Activated CD4-positive, CD25-positive, alpha-beta regulatory T cell (primary cell): Measurements from ENCODE around the gene PIGQ.

Experiments used
- DNase-seq, 4 experiments: peaks; one replicate each; lab custom pipeline; 2025; lab: John Stamatoyannopoulos, UW

PIGQ gene

GRCh38 chr16:606656-607307 lies 37.0 kb downstream of the PIGQ start:
- no peak for DNase-seq

GRCh38 chr16:608019-608418 lies 38.3 kb downstream of the PIGQ start:
- DNase-seq, result peak in 1 of 4 experiments; percentile 30

GRCh38 chr16:609316-609715 lies 39.5 kb downstream of the PIGQ start:
- no peak for DNase-seq

- DNase-seq, result no peak
Observed at GRCh38 chr16:609984-610383, 40.2 kb downstream of the PIGQ start.

GRCh38 chr16:610513-611381 lies 41.0 kb downstream of the PIGQ start:
- DNase-seq, result peak in 3 of 4 experiments; percentile 23 to 33 (median 27)

GRCh38 chr16:615122-615521 lies 45.4 kb downstream of the PIGQ start:
- DNase-seq, result no peak

- DNase-seq, result no peak
Observed at GRCh38 chr16:616733-617586, 47.2 kb downstream of the PIGQ start.

- no peak for DNase-seq
Observed at GRCh38 chr16:617855-618254, 48.1 kb downstream of the PIGQ start.

- no peak for DNase-seq
Observed at GRCh38 chr16:619476-620100, 49.8 kb downstream of the PIGQ start.

GRCh38 chr16:620700-621525 lies 51.1 kb downstream of the PIGQ start:
- DNase-seq, result no peak

- DNase-seq, result no peak
Observed at GRCh38 chr16:621526-622105, 51.8 kb downstream of the PIGQ start.

- no peak for DNase-seq
Observed at GRCh38 chr16:622920-623280, 53.1 kb downstream of the PIGQ start.

- no peak for DNase-seq
Observed at GRCh38 chr16:624526-625070, 54.8 kb downstream of the PIGQ start.

- DNase-seq, result no peak
Observed at GRCh38 chr16:625117-625976, 55.6 kb downstream of the PIGQ start.

GRCh38 chr16:625977-626765 lies 56.4 kb downstream of the PIGQ start:
- no peak for DNase-seq

- no peak for DNase-seq
Observed at GRCh38 chr16:626787-627453, 57.2 kb downstream of the PIGQ start.

GRCh38 chr16:627454-628239 lies 57.9 kb downstream of the PIGQ start:
- no peak for DNase-seq
